NCI-H446 (cell line): ENCODE data around the gene LRRC8D.
"Not testable (repeated sequence)": the region's sequence is repeated elsewhere in the genome, so short reads cannot be mapped to it uniquely, and the experiment has no call there.

Source experiments
- DNase-seq, 2 experiments: peaks; one replicate each; lab custom pipeline; 2025; lab: John Stamatoyannopoulos, UW

The LRRC8D gene

DNA sequence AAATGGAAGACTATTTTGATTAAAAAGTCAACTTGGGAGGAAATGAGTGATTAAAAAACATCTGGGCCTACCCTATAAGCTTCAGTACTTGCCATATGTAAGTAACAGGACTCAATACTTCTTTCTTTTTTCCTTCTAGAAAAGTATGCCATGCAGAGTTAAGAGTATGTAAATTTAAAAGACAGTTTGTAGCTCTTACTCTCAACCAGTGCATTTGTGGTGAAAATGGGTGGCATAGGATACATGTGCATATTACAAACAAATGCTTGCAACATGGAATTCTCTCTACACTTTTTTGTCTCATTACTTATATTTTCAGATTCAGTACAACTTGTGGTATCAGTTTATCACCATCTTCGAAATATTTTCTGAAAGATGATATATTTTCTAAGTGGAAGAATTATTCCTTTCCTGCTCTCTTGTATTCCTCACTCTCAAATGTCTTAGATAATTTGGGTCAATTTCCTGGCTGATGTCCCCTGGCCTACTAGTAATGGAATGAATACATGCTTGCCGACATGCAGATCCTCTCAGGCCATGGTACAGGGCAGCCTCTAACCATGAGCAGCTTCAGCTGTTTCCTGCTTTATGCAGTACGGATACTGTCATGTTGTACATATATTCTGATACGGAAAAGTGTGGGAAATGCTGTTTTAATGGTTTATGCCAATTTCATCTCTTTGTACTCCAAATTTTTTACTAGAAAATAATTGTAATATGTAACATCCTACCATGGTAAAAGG, 92.7 kb downstream of the LRRC8D start:
- DNase-seq = no peak

DNA sequence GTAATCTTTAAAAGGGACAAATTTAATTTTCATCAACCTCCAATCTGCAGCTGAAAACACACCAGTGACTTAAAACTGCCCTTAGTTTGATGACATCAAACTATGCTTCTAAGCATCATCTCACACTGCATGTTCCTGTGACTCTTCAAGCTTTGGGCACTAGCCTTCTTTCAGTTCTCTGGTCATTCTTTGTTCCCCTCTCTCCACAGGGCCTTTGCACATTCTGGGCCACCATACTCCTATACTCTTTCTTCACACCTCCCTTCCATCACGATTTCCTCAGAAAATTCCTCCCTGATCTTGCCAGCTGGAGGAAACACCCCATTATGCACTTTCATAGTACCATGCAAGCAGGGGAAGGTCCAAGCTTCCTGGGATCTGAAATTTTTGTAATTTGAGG, 96.5 kb downstream of the LRRC8D start:
- DNase-seq = no peak

DNA sequence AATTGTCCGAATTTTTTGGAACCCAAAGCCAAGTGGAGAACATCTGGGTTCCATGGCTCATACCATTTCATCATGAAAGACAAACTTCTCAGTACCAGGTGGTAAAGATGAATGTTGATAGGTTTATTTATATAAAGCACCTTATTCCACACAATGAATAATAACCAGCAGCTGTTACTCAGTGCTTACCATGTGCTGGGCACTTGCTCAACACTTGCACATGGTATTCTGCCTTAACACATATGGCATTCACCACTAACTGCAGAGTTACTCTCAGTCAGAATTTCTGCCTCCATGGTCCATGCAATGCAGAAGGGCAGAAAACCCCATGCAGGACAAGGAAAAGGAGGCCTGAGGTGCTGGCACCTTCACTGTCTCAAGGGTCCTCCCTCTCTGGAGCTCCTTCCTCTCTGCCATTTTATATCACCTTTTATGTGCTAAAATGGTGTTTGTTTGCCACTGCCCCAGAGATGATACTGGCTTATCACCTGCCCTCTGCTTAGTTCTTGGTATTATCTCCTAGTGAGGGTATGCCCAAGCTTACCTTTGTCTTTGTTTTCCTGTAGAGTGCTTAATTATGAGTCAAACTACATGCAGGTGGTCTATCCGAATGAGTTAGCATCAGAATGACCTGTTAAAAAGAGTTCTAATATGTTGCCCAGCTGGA, 97.4 kb downstream of the LRRC8D start:
- no peak for DNase-seq

DNA sequence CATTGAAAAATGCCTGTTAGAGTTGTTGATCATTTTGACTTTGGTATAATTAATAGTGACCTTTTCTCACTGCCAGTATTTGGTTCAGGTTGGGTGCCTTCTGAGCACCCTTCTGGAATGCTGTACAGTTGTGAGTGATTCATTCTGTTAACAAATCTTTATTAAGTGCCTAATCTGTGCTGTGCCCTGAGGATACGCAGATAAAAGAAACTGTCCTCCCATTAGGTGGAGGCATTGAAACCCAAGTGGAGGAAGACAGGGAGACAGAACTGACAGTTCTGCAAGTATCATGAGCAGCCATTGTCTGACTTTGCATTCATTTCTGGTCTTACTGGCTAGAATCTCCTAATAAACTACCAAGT, 97.9 kb downstream of the LRRC8D start:
- no peak for DNase-seq

DNA sequence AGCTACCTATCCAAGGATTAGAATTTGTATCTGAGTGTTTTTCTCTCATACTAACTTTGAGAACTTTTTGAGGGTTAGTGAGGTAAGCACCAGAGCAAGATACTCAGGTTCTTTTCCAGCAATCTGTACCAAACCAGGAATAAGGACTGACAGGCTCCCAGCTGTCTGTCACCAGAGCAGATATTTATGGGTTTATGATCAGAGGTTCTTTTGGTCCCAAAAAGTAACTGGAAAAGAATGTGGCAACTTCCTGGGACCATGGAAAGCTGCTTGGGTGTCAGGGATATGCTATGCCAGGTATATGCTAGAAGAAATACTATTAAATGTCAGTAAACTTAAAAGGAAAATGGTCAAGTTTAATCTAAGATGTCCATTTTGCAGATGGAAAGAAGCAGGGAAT, 98.3 kb downstream of the LRRC8D start:
- no peak for DNase-seq

DNA sequence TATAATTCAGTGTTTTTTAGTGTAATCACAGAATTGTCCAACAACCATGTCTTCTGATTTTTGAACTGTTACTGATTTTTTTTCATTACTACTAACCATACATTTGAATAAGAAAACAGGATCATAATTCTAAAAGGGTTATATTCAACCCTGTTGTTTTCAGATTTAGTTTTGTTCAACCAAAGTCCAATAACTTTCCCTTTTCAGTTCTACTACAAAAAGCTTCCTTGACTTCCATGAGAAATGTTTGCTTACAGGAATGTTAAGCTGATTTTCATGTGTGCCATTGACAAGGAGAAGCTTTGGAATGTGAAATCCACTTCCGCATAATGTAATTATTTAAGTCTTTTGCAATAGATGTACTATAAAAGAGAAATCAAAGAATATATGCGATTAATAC, 102.1 kb downstream of the LRRC8D start:
- no peak for DNase-seq

DNA sequence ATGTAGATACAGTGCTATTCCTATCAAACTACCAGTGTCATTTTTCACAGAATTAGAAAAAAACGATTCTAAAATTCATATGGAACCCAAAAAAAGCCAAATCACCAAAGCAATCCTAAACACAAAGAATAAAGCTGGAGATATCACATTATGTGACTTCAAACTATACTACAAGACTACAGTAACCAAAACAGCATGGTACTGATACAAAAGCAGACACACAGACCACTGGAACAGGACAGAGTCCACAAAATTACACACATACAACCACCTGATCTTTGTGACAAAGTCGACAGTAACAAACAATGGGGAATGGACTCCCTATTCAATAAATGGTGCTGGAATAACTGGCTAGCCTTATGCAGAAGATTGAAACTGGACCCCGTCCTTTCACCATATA, 102.7 kb downstream of the LRRC8D start:
- no peak for DNase-seq

DNA sequence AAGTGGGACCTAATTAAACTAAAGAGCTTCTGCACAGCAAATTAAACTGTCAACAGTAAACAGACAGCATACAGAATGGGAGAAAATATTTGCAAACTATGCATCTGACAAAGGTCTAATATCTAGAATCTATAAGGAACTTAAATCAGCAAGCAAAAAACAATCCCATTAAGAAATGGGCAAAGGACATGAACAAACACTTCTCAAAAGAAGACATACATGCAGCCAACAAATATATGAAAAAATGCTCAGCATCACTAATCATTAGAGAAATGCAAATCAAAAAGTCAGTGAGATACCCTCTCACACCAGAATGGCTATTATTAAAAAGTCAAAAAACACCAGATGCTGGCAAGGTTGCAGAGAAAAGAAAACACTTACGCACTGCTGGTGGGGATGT, 103.2 kb downstream of the LRRC8D start:
- DNase-seq = not testable (repeated sequence)

DNA sequence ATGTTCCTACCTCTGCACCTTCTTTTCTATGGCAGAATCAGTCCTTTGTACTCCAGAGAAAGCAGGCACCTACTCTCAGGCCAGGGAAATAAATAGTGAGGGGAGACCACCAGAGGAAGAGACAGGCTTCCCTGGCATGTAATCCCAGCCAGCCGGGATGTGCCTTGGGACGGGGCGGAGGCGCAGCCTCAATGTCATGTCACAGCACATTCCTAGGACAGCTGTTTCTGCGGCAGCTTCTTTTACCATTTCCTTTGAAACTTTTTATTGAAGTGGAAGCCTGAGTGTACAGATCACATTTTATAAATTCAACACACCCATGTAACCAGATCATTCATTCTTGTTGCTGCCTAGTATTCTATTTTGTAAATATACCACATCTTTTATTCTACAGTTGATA, 106.2 kb downstream of the LRRC8D start:
- no peak for DNase-seq

DNA sequence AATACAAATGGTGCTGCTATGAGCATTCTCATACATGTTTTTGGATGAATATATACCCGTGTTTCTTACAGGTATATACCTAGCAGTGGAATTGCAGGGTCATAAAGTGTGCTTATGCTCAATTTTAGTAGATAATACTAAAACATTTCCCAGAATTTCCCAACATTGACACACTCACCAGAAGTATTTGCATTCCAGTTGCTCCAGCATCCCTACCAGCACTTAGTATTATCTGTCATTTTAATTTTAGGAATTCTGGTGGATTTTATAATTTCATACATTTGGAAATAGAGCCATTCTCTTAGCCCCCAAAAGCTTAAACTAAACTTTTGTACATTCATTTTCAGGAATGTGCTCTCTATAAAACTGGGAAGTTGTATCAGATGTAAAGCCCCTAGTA, 106.6 kb downstream of the LRRC8D start:
- no peak for DNase-seq

DNA sequence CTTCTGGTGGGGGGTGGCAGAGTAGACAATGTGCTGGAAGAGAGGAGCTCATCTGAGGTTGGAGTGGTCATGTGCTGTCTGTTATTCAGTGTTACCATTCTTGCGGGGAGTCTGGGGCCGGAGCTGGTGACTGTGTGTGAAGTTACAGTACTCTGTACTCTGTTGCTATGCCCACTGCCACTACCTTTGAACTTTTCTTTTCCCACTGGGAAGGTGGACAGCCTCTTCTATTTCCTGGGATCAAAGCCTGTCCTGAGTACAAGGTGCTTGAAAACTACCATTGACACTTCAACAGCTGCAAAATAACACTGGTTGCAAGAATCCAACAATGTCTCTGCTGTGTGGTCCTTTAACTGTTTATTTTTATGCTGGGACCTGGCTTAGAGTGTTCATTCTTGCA, 107.7 kb downstream of the LRRC8D start:
- DNase-seq = no peak

DNA sequence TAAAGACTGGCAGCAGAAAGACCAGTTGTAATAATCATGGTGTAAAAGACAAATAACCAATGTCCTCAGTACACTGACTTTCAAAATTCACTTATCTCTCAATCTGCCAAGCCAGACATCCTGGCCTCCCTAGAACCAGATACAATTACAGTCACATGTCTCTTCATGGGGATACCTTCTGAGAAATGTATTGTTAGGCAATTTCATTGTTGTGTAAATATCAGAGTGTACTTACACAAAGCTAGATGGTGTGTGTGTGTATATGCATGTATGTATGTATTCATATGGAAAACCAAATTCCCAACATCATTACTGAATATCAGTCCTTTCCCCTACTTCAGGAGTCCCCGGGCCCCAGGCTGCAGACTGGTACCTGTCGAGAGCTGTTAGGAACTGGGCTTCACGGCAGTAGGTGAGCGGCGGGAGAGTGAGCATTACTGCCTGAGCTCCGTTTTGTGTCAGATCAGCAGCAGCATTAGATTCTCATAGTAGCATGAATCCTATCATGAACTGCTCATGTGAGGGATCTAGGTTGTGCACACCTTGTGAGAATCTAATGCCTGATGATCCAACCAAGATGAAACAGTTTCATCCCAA, 108.7 kb downstream of the LRRC8D start:
- DNase-seq = no peak

DNA sequence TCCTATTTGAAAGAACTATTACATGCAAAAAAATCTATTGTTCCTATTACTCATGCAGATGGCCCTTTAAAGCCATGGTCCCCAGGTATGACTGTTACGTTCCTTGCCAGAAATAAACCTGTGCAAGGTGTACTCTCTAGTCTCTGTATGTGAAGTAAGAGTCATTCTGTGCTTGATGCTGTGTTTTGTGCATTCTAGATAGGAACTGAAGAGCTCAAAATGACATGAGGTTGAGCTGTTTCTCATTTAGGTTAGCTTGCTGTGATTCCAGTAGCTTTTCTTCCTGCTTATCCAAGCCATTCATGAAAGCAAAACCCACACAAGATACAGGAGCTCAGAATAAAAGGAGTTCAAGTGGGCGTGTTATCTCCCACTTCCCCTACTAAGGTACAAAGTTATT, 109.7 kb downstream of the LRRC8D start:
- DNase-seq = no peak

DNA sequence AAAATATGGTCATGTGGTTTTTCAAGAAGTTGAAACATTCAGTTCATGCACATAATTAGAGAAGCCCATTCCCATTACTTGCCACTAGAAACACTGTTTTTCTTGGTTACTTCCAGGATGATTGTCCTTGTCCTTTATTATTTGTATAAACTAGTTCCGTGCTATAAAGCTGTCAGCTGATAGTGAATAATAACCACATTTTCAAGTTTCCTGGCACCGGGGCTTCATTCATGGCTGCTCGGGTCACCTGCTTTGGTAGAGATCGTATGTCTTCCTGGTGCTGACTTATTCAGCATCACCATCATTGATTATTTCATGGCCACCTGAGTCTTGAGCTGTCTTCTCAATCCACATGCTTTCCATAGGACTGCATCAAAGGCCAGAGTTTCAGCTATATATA, 111.1 kb downstream of the LRRC8D start:
- DNase-seq = no peak

DNA sequence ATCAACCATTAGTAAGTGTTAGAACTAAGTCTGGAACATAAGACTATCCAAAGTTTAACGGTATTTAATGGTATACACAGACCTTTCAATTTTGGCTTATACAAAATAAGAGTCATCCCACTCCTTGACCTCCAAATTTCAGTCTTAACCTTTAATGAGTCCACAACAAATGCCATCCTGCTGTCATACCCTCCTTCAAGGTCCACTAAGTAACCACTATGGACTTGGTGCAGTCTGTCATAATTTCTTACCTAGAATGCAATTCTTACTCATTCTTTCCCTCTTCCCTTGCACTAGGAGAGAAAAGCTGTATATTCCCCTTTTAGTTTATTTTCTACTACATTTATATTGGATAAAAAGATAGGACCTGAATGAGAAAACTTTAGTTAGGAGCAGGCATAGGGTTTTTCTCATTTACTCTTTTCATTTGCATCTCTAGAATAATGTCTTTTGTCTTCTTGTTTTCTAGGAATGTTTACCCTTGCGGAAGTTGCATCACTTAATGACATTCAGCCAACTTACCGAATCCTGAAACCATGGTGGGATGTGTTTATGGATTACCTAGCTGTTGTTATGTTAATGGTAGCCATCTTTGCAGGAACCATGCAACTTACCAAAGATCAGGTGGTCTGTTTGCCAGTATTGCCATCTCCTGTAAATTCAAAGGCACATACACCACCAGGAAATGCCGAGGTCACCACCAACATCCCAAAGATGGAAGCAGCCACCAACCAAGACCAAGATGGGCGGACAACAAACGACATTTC, 111.9 kb downstream of the LRRC8D start:
- DNase-seq = no peak

DNA sequence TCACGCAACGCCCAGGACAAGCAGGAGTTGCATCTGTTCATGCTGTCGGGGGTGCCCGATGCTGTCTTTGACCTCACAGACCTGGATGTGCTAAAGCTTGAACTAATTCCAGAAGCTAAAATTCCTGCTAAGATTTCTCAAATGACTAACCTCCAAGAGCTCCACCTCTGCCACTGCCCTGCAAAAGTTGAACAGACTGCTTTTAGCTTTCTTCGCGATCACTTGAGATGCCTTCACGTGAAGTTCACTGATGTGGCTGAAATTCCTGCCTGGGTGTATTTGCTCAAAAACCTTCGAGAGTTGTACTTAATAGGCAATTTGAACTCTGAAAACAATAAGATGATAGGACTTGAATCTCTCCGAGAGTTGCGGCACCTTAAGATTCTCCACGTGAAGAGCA, 113.6 kb downstream of the LRRC8D start:
- no peak for DNase-seq

DNA sequence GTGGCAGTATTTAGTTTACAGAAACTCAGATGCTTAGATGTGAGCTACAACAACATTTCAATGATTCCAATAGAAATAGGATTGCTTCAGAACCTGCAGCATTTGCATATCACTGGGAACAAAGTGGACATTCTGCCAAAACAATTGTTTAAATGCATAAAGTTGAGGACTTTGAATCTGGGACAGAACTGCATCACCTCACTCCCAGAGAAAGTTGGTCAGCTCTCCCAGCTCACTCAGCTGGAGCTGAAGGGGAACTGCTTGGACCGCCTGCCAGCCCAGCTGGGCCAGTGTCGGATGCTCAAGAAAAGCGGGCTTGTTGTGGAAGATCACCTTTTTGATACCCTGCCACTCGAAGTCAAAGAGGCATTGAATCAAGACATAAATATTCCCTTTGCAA, 114.4 kb downstream of the LRRC8D start:
- DNase-seq = no peak

DNA sequence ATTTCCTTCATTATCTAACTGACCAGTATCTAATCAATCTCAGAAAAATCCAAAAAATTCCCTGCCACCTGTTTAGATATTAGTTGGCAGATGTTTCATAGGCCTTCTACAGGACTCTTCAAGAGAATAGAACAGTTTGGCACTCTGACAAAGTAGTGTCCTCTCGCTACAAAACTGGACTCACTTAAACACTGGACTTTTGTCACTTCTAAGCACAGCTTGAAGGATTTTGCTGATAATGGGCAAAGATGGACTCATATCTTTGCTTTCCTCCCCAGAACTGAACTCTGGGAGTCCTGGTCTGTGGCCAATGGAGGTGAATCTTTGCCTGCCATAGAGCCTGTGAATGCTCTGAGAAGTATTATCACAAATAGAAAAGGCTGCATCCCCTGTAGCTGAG, 115.9 kb downstream of the LRRC8D start:
- no peak for DNase-seq

DNA sequence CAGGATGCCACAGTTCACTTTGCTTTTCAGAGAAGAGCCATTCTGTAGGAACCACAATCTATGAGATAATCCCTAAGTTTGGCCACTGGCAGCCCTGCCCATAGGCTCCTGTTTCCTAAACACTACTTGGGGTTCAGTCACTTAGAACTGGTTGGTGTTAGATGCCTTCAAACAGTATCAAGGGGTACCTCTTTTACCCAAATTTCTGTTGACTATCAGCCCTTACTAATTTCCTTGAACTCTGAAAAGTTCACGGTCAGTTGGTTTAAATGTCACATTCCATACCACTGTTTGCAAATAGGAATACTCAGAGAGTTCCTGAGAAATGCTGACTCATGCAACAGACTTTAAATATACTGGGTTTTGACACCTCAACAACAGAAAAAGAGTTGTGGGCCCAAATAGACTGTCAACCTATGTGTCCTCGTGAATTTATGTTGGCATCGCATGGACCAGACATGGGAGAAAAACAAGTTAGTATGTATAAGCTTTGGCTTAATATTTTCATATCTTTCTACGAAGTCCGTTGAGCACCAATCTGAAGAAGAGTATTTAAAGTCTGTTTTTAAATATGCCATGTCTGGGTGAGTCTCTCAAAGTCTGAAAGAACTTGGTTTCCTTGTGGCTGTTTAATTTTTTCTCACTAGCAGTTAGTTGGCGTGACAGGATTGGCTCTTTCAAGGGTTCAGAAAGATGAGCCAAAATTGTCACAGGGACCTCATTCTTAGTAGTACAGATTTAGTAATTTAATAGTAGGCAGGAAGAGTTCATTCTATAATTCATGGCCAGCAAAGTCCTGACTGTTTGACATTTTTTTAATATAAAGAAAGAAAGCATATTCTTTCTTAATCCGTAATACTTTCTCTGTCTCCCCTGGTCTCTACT, 117.6 kb downstream of the LRRC8D start:
- DNase-seq = no peak

DNA sequence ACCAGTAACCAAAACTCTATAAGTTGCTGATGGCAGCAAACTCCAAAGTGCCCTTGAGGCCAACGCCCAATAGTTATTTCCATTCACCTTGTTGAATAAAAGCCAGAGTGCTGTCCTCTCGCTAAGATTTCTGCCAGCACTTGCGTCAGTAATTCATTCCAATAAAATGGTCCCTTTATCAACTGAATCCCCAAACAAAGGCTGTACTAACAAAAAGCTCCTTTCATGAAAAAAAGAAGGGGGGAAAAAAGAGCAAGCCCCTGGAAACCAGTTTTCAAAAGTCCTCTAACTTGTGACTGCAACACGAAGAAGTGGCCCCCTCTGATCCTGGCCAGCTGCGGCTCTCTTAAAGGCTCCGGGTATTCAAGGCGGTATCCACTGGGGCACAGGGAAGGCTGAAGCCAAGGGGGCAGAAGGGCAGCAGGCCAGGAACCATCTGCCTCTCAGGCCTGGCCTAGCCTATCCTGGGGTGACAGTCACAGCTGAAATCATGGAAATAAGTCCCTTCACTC, 118.3 kb downstream of the LRRC8D start:
- DNase-seq = no peak

DNA sequence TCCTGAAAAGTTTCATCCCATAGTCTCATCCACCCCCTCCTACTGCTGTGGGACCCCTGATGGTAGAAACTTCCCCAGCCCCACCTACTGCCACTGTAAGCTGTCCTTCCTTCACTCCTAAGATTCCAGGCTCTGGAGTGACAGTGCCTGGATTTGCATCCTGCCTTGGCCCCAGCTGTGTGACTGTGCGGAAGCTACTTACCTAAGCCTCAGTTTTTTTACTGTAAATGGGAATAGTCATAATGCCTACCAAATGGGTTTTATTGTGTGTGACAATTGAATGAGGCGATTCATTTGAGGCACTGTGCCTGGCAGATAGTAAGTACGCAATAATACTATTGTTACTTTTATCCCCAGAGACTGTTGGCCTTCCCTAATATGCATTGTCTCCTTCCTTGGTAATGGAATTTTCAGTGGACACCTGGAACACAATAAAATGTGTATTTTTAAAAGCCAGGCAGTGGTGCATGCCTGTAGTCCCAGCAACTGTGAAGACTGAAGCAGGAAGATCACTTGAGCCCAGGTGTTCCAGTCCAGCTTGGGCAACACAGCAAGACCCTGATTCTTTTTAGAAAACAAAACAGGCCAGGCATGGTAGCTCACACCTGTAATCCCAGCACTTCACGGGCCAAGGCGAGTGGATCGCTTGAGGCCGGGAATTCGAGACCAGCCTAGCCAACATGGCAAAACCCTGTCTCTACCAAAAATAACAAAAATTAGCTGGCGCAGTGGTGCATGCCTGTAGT, 119.0 kb downstream of the LRRC8D start:
- no peak for DNase-seq
